Suppressor macrophage treated with lipopolysaccharide for 1 hour (primary cell): ENCODE results near the gene TMEM170B.
A peak's percentile ranks its signal among the peaks of the same experiment; 100 is the strongest.
"Not testable (repeated sequence)": the region's sequence is repeated elsewhere in the genome, so short reads cannot be mapped to it uniquely, and the experiment has no call there.

Experiments used
- DNase-seq, 3 donors: peaks; one replicate each; pipeline ENCODE4 v3.0.0-alpha.2; 2020 to 2022

Gene TMEM170B

DNA sequence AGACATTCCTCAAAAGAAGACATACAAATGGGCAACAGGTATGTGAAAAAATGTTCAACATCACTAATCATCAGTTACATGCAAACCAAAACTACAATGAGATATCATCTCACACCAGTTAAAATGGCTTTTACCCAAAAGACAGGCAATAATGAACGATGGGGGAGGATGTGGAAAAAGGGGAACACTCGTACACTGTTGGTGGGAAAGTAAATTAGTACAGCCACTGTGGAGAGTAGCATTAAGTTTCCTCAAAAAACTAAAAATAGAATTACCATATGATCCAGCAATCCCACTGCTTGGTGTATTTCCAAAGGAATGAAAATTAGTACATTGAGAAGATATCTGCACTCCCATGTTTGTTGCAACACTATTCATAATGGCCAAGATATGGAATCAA, 8.6 kb upstream of the TMEM170B start:
- DNase-seq, result no peak

- DNase-seq, result no peak
Measured at GRCh38 chr6:11532097-11532496, 5.5 kb upstream of the TMEM170B start.

DNA sequence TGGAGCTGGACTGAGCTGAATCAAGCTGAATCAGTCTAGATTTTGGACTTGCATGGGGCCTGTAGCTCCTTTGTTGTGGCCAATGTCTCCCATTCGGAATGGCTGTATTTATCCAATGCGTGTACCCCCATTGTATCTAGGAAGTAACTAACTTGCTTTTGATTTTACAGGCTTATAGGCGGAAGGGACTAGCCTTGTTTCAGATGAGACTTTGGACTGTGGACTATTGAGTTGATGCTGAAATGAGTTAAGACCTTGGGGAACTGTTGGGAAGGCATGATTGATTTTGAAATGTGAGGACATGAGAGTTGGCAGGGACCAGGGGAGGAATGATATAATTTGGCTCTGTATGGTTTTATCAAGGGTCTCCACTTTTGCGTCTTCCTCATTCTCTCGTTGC, 3.0 kb upstream of the TMEM170B start:
- DNase-seq, result no peak

DNA sequence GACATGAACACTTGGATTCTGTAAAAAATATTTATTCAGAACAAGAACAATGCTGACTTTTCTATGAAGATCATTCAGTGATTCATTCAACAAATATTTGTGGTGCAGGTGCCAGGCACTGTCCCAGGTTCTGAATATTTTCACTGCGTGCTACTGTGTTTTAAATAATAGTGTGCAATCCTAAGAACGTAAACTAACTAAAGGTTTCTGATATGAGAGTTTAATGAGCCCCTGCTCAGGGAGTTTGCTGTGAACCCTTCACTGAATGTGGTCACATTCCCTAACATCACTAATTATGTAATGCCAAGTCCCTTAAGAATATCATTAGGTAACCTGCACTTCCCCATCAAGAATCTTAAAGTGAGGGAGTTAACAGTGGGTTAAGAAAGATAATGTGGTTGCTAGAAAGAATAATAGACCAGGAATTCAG, 1.7 kb upstream of the TMEM170B start:
- no peak for DNase-seq

DNA sequence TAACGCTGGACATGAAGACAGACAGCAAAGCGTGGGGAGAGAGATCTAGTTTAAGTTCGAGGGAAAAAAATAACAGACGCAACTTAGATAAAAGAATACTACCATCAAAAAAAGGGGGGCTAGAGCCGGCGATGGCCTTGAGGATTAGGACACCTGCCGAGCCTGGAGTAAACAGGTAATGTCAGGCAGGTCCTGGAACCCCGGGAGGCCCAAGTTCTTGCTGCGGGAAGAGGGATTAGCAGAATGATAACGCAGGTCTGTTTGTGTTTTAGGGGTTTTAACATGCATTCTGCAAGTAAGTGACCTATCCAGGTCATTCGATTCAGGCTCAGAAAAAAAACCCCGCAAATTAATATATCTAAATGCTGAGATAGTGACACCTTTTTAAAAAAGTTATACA, 754 bp upstream of the TMEM170B start:
- DNase-seq, result no peak

GRCh38 chr6:11538052-11538818, 686 bp downstream of the TMEM170B start:
- DNase-seq, result peak in 1 of 3 donors; percentile 61

GRCh38 chr6:11538819-11539468, 1.4 kb downstream of the TMEM170B start:
- DNase-seq, result no peak

- DNase-seq, result peak in 1 of 3 donors; percentile 53
Measured at GRCh38 chr6:11542863-11543262, 5.3 kb downstream of the TMEM170B start.

DNA sequence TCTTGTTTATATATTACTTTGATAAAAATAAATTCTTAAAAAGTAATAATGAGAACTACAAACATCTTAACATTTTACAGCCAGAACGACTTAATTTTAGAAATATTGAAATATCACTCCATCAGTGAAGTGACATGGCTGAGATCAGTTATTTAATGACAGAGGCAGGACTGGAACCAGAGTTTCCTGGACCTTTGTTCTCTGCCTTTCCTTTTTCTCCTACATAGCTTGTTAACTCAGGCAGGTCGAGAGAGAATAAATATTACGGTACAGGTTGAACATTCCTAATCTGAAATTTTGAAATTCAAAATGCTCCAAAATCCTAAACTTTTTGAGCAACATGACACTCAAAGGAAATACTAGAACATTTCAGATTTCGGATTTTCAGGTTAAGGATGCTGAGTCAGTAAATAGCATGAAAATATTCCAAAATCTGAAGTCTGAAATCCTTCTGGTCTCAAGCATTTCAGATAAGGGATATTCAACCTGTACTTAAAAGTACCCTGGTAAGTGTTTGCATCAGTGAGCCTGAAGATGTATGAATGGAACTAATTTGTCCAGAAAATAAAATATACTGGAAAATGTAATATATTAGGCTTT, 6.5 kb downstream of the TMEM170B start:
- no peak for DNase-seq

DNA sequence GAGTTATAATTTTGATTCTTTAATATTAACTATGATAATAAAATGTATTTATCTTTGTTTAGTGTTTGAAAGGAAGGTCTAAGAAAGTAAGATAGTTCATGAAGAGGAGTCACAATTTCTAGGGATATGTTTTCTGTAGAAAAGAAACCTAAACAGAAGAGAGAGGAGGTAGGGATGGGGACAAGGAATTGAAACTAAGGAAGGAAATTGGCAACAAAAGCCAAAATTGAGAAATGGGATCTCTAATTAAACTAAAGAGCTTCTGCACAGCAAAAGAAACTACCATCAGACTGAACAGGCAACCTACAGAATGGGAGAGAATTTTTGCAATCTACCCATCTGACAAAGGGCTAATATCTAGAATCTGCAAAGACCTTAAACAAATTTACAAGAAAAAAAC, 10.3 kb downstream of the TMEM170B start:
- peak in 2 of 3 donors; percentile 25 to 55 for DNase-seq

DNA sequence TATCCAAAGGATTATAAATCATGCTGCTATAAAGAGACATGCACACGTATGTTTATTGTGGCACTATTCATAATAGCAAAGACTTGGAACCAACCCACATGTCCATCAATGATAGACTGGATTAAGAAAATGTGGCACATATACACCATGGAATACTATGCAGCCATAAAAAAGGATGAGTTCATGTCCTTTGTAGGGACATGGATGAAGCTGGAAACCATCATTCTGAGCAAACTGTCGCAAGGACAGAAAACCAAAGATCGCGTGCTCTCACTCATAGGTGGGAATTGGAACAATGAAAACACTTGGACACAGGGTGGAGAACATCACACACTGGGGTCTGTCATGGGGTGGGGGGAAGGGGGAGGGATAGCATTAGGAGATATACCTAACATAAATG, 11.0 kb downstream of the TMEM170B start:
- DNase-seq, result not testable (repeated sequence)

- DNase-seq, result no peak
Measured at GRCh38 chr6:11551053-11551452, 13.5 kb downstream of the TMEM170B start.

- peak; percentile 40 to 65 (median 59) for DNase-seq
Measured at GRCh38 chr6:11552442-11552841, 14.9 kb downstream of the TMEM170B start.

GRCh38 chr6:11553824-11554223, 16.3 kb downstream of the TMEM170B start:
- no peak for DNase-seq

DNA sequence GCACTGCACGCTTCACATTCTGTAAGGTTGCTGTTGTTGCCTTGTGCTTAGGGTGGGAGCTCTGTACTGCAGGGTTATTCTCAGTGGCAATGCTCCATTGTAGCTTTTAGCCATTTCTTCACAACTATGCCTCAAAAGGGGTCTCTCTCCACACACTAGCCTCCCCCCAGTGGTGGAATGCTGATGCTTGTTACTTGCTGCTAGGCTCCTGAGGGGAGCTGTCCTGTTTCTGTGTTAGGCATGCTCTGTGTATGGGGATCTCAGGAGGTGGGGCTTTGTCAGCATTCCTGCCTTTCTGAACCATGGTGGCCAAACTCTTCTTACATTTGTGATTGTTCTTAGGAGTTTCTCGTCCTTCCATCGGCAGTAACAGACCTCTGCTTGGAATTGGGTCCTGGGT, 18.8 kb downstream of the TMEM170B start:
- DNase-seq, result no peak

DNA sequence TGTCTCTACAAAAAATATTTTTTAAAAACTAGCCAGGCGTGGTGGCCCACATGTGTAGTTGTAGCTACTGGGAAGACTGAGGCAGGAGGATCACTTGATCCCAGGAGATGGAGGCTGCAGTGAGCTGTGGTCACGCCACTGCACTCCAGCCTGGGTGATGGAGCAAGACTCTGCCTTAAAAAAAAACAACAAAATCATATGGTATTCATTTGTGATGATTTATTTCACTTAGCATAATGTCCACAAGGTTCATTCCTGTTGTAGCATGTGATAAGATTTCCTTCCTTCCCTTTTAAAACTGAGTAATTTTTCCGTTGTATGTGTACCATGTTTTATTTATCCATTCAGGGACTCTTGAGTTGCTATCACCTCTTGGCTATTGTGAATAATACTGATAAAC, 26.2 kb downstream of the TMEM170B start:
- no peak for DNase-seq

GRCh38 chr6:11566609-11567008, 29.1 kb downstream of the TMEM170B start:
- DNase-seq, result no peak

DNA sequence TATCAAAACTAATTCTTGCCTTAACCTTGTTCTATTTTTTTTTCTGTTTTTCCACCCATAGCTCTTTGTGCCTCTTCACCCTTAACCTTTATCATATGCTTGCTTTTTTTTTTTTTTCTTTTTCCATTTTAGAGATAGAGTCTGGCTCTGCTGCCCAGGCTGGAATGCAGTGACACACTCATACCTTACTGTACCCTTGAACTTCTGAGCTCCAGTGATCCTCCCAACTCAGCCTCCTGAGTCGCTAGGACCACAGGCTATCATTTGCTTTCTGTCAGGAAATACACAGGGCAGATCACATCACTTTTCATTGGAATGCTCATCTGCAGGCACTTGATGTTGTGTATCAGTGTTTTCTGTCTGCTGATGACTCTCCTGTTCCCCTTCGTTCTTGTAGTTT, 33.5 kb downstream of the TMEM170B start:
- no peak for DNase-seq

- peak; percentile 82 to 86 (median 84) for DNase-seq
Measured at GRCh38 chr6:11575408-11576033, 38.0 kb downstream of the TMEM170B start.

DNA sequence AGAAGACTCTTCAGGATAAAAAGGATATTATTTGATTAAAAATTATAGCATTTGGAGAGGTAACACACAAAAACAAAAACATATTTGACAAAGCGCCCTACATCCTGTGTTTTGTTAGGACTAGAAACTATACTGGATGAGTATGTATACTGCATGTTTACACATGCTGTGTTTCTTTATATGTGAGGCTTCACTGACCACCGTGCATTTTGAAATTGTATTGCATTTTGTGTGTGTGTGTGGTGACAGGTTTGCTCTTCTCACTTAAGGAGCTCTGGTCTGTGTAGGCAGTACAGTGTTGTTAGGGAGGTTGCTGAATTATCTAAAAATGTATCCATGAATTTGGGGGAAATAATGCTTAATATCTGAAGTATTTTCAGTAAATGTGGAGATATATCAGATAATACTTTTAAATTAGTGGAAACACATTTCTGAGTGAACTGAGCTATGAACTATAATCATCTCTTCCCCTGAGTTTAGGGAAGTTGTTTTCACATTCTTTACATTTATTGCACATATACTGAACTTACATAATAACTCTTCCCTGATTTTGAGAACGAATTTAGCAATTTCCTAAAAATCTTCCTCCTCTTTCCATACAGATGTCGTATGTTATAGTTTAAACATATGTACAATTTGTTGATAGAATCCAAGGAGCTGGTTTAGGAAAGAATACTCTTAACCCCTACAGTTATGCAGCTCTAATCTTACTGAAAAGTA, 43.3 kb downstream of the TMEM170B start:
- DNase-seq, result peak in 2 of 3 donors; percentile 33 to 44

- DNase-seq, result no peak
Measured at GRCh38 chr6:11584244-11584643, 46.7 kb downstream of the TMEM170B start.

GRCh38 chr6:11585426-11586016, 48.0 kb downstream of the TMEM170B start:
- peak; percentile 62 to 78 (median 66) for DNase-seq
